CD4-positive, alpha-beta T cell treated with Interleukin-15 for 4 hours (primary cell): ENCODE results near the gene SMARCA4.
A peak's percentile ranks its signal among the peaks of the same experiment; 100 is the strongest.

ENCODE experiments used
- DNase-seq: peaks from one replicate; pipeline ENCODE4 v3.0.0-alpha.2; 2020; ENCODE audit warnings: low spot score

SMARCA4 gene

GRCh38 chr19:11035441-11036377 is 74.9 kb downstream of the SMARCA4 start:
- peak; percentile 89 for DNase-seq

DNA sequence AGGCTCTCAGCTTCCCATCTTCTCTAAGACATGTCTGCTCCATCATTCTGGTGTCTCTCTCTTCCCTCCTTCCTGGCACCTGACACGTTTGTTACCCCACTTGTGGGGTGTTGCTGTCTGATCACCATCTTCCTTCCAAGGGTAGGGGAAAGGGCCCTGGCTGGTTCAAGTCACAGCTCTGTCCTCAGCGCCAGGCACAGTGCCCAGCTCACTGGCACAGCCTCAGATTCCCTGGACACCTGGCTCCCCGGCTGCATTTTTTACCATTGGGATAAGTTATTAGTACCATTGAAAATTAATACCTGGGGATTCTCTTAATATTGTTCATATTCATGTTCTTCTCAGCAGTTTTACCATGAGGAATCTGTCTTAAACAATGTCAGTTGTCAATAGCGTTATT is 77.7 kb downstream of the SMARCA4 start:
- no peak for DNase-seq

- DNase-seq = no peak
Measured at GRCh38 chr19:11041194-11041593, 80.4 kb downstream of the SMARCA4 start.

GRCh38 chr19:11041966-11042627 is 81.3 kb downstream of the SMARCA4 start:
- no peak for DNase-seq

DNA sequence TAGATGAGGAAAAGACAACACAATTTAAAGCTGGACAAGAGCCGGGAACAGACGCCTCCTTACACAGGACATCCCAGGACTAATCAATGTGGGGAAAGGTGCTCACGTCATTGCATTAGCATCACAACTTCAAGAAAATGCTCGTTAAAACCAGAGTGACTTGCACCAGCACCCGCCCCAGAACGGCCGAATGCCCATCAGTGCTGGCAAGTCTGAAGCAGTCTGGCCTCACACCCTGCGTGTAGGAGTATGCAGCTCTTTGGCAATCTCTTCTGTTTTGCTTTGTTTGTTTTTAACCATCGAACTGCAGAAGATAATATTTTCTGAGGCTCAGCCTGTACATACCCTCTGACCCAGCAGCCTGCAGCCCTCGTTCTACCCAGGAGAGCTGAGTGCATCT is 83.6 kb downstream of the SMARCA4 start:
- no peak for DNase-seq

- no peak for DNase-seq
Measured at GRCh38 chr19:11045536-11045935, 84.7 kb downstream of the SMARCA4 start.

- DNase-seq = no peak
Measured at GRCh38 chr19:11046605-11047354, 86.0 kb downstream of the SMARCA4 start.

GRCh38 chr19:11047866-11048265 is 87.0 kb downstream of the SMARCA4 start:
- no peak for DNase-seq

- DNase-seq = no peak
Measured at GRCh38 chr19:11050323-11051114, 89.7 kb downstream of the SMARCA4 start.

- no peak for DNase-seq
Measured at GRCh38 chr19:11053817-11054195, 93.0 kb downstream of the SMARCA4 start.

DNA sequence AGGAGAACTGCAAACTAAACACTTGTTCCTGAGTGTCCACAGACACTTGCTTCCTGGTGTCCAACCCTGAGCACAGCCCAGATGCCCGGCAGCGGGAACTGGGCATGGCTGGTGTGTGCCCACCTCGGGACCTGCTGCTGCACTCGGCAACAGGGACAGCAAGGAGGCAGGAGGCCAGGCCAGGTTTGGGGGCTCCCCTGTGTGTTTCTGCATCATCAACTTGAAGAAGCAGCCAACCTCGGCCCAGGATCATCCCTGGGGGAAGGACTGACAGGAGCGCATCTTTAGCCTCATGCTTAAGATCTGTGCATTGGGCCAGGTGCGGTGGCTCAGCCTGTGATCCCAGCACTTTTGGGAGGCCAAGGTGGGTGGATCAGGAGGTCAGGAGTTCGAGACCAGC is 93.4 kb downstream of the SMARCA4 start:
- DNase-seq = no peak

DNA sequence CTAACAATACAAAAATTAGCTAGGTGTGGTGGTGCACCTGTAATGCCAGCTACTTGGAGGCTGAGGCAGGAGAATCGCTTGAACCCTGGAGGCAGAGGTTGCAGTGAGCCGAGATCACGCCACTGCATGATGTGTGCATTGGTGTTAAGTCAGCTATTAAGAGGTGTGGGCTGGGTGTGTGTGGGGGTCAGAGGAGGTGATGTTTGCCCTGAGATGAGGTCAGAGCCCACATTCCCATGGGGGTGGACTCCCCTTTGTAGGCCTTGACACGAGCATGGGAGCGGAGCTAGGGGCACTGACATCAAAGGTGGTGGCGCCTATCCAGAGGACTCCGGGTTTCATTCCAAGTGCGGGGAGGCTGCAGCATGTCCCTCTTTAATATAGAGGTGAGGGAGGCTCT is 93.8 kb downstream of the SMARCA4 start:
- DNase-seq = no peak

DNA sequence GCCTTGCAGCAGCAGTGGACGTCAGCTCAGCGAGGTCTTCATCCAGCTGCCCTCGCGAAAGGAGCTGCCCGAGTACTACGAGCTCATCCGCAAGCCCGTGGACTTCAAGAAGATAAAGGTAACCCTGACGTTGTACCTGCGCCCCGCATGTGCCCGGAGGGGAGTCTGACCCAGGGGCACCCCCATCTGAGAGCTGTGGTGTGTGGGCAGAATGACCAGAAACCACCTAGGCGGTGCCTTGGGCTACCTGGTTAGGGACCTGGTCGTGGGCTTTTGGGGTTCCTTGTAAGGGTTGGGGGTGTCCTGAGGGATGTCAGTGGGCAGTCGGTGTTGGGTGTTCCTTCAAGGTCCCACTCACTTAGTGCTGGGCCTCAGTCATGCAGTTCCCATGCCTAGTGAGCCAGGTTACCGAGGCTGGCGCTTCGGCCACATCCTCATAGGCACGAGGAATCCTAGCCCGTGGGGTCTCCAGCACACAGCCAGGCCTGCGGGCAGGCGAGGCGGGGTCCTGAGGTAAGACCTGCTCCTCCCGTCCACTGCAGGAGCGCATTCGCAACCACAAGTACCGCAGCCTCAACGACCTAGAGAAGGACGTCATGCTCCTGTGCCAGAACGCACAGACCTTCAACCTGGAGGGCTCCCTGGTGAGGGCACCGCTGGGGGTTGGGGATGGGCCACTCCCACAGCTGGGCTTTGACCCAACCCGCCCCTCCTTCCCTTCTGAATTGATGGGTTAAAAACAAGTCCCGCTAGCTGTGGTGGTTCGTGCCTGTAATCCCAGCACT is 97.6 kb downstream of the SMARCA4 start:
- DNase-seq = no peak

- no peak for DNase-seq
Measured at GRCh38 chr19:11059511-11060358, 98.9 kb downstream of the SMARCA4 start.

- DNase-seq = no peak
Measured at GRCh38 chr19:11061952-11062351, 101.1 kb downstream of the SMARCA4 start.

- DNase-seq = no peak
Measured at GRCh38 chr19:11063434-11063833, 102.6 kb downstream of the SMARCA4 start.

- no peak for DNase-seq
Measured at GRCh38 chr19:11064831-11065303, 104.0 kb downstream of the SMARCA4 start.

DNA sequence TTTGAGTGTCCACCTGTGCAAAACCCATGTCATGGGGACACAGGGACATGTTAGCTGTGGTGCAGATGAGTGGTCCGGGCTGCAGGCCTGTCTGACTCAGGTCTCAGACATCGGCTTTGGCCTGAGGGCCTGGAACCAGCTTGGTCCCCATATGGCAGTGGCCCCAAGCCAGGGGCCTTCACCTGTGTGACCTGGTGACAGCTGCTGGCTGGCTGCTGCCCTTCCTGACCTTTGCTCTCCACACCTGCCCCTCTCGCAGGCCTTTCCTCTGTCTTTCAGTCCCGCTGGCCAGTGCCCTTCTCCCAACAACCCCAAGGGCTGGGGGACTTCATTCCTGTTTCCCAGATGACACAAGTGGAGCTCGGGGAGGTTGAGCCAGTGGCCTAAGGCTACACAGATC is 105.5 kb downstream of the SMARCA4 start:
- no peak for DNase-seq

DNA sequence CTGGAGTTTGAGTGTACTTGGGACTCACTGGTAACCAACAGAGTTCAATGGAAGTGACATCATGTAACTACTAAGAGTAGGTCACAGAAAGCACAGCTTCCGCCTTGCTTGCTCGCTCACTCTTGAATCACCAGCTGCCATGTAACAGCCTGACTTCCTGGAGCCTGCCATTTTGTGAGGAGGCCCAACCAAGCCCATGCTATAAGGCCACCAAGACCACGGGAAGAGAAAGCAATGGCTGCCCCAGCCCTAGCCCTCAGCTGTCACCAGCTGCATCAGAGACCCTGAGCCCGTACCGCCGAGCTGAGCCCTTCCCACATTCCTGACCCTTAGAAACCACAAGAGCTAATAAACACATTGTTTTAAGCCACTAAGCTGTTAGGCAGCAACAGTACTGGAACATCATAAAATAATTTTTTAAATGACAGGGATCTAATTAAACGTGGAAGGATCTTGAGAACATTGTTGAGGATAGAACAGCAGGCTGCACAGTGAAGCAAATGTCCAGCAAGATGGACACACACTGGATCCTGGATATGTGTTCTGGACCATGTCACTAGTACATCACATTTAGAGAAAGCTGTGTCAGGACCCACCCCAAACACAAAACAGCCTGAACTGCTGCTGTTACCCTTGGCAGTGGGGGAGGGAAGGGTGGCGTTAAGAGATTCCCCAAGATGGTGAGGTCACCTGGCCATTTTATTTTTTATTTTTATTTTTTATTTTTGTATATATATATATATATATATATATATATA is 106.7 kb downstream of the SMARCA4 start:
- no peak for DNase-seq
